ENCODE results near the gene MLC1. TPM values are rescaled to one million over a fixed set of nuclear protein-coding genes. Genes with fewer than 3 reads are reported as not detected.

MLC1 gene
- total and polyA plus RNA-seq, 2 of the 4 experiments (the other 2 are of a cell fraction) = 0.10 TPM; not detected in 1

DNA sequence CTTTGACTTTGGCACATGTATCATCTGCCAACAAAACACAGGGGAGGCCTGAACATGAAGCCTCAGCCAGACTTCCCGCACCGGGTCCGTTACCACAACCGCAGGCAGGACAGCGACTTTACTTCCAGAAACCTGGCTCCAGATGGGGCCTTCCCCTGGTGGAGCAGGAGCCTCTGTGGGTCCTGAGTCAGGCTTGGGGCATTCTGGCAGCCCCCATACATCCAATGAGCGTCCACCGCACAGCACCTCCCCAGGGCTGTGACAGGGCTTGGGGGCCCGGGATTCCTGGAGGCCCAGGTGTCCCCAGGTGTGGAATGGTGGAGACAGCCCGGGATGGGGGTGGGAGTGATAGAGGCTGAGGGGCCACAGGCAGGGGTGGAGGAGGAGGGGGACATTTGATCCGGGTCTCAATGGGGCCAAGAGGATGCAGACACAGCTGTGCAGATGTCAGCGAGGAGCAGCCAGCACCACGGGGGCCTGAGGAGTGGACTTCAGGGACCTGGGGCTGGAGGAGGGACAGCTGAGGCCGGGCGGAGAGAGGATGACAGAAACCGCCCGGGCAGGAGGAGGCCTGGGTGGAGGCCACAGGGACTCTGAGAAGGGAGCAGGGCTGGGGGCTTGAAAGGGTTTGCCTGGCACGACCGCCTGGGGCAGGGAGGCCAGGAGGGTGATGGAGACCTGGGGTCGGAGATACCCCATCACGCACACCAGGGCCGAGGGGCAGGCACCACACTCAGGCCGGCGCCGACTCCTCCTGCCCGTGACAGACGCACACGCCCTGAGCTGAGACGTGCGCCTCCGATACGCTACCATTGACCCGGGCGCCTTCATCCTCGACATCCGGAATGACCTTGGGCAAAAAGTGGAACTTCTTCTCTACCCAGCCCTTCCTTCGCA lies 35.7 kb downstream of the MLC1 start:
- no peak overlapping the region for H2BK120ac ChIP-seq (ENCODE audit: low read depth, low read length)
- TF ChIP-seq, protein P1, sequence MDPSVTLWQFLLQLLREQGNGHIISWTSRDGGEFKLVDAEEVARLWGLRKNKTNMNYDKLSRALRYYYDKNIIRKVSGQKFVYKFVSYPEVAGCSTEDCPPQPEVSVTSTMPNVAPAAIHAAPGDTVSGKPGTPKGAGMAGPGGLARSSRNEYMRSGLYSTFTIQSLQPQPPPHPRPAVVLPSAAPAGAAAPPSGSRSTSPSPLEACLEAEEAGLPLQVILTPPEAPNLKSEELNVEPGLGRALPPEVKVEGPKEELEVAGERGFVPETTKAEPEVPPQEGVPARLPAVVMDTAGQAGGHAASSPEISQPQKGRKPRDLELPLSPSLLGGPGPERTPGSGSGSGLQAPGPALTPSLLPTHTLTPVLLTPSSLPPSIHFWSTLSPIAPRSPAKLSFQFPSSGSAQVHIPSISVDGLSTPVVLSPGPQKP (IDR thresholded peaks at IDR 0.05; ENCODE audit: borderline replicate concordance, low read depth, low read length) = no peak
- TF ChIP-seq MAFK (IDR thresholded peaks at IDR 0.05; ENCODE audit: low read depth, low read length) = no peak
- no peak for TF ChIP-seq NFE2L2 (IDR thresholded peaks at IDR 0.05; ENCODE audit: low read depth, low read length)
- no peak for TF ChIP-seq SMC3 (IDR thresholded peaks at IDR 0.05; ENCODE audit: low read depth, low read length)
- no peak for TF ChIP-seq MXI1 (IDR thresholded peaks at IDR 0.05; ENCODE audit: borderline replicate concordance, low read depth, low read length)
- no peak for TF ChIP-seq RAD21 (IDR thresholded peaks at IDR 0.05; ENCODE audit: low read length)
- in situ Hi-C loops (cut with MboI; ENCODE audit: low sequenced_read_pairs) = no loop called here

More for the DNA sequence above, 35.7 kb downstream of the MLC1 start:
- no peak overlapping the region for H2BK5ac ChIP-seq (ENCODE audit: low read depth, low read length, poor library complexity, severe bottlenecking)
- ATAC-seq (ENCODE audit: low read depth) = no peak
- dilution Hi-C loops (cut with HindIII; ENCODE audit: low sequenced_read_pairs, unreplicated experiment) (no loop called here), intact Hi-C loops (cut with micrococcal nuclease) (no loop called here)
- no peak overlapping the region for H4K91ac ChIP-seq (ENCODE audit: insufficient read depth, low read depth, low read length)
- no peak overlapping the region for H3K23ac ChIP-seq (ENCODE audit: low read depth, low read length)
- no peak overlapping the region for H3K9ac ChIP-seq (ENCODE audit: low read depth, low read length)
- no peak for DNase-seq
- H3K27me3 ChIP-seq (ENCODE audit: control insufficient read depth, insufficient read depth, low read length) = peaks cover 33% of the 10 kb centered on the region
- no peak overlapping the region for H3K14ac ChIP-seq (replicated peaks; ENCODE audit: low read depth, low read length)
- H2AFZ ChIP-seq (replicated peaks; ENCODE audit: low read length, poor library complexity) = no peak overlapping the region
- H4K5ac ChIP-seq (ENCODE audit: low read depth, low read length) = no peak overlapping the region
- H4K20me1 ChIP-seq (ENCODE audit: insufficient read depth, low read length) = no peaks in the 10 kb centered on the region
- no peak overlapping the region for H3K4ac ChIP-seq (ENCODE audit: low read depth, low read length)
- no peak overlapping the region for H3K27ac ChIP-seq (ENCODE audit: insufficient read depth, low read length)
- no peak overlapping the region for H3K56ac ChIP-seq (ENCODE audit: extremely low read depth, insufficient read depth, low read length)
- no TSS peak for BruUV-seq (replicated peaks)
- no peak overlapping the region for H4K8ac ChIP-seq (ENCODE audit: low read depth in 2 of 2, low read length in 2 of 2)
- H3K9me1 ChIP-seq (ENCODE audit: insufficient read depth, low read length) = no peaks in the 10 kb centered on the region
- no peak overlapping the region for H2AK9ac ChIP-seq (replicated peaks; ENCODE audit: low read depth, low read length, poor library complexity)
- 86% methylated on average over 25 of the region's 36 CpGs; no CpG with 5 or more reads in 1 of the 2 experiments for WGBS, 2 experiments (ENCODE audit: extremely low coverage in 2 of 2, insufficient read length in 1 of 2)
- CTCF ChIA-PET = no interaction called here
- H3K18ac ChIP-seq (ENCODE audit: low read depth, low read length) = no peak overlapping the region
- no peaks in the 10 kb centered on the region for H3K36me3 ChIP-seq (ENCODE audit: control insufficient read depth, insufficient read depth, low read length)
- POLR2A ChIA-PET (ENCODE audit: unreplicated experiment) = no interaction called here
- H3K4me3 ChIP-seq (ENCODE audit: insufficient read depth, low read depth, low read length) = no peak overlapping the region
- H3K4me2 ChIP-seq (ENCODE audit: low read depth, low read length) = no peak overlapping the region
- H2BK15ac ChIP-seq (ENCODE audit: low read depth, low read length) = no peak overlapping the region
- H2BK20ac ChIP-seq (ENCODE audit: low read depth, low read length) = no peak overlapping the region
- H2AK5ac ChIP-seq (ENCODE audit: low read depth, low read length) = no peak overlapping the region
- H3K4me1 ChIP-seq (ENCODE audit: control insufficient read depth, insufficient read depth, low read length) = no peaks in the 10 kb centered on the region
- H3K79me1 ChIP-seq (ENCODE audit: low read depth in 1 of 2, low read length in 2 of 2) = no peaks in the 10 kb centered on the region
- H3K9me3 ChIP-seq (ENCODE audit: control insufficient read depth, insufficient read depth, low read length) = peaks cover 16% of the 10 kb centered on the region
